Uterus (tissue), 4 donors: ENCODE results near the gene KRT73. TPM values are rescaled to one million over a fixed set of nuclear protein-coding genes. Genes with fewer than 3 reads are reported as not detected.

Source experiments
- DNase-seq, 2 donors: peaks; one replicate each; pipeline ENCODE4 v3.0.0-alpha.2; 2019 to 2020
- H3K27ac ChIP-seq, 2 donors: fragments of 200-600 bp; sonication (generic); 1 replicate in 1 of 2; 2 replicates in 1 of 2; pipeline ENCODE4 v1.5.1; 2016 to 2018
- H3K27me3 ChIP-seq, 2 donors: fragments of 200-600 bp; sonication (generic); one replicate each; pipeline ENCODE4 v1.5.1; 2018 to 2019; ENCODE audit warnings: control low read depth in 1 of 2
- H3K36me3 ChIP-seq, 2 donors: fragments of 200-600 bp; sonication (generic); one replicate each; pipeline ENCODE4 v1.5.1; 2019; ENCODE audit warnings: control low read depth in 1 of 2
- H3K4me1 ChIP-seq, 2 donors: fragments of 200-600 bp; sonication (generic); one replicate each; pipeline ENCODE4 v1.5.1; 2018 to 2019; ENCODE audit warnings: control low read depth in 1 of 2
- H3K4me3 ChIP-seq, 2 donors: fragments of 200-600 bp; sonication (generic); 1 replicate in 1 of 2; 2 replicates in 1 of 2; pipeline ENCODE4 v1.5.1; 2018 to 2019; ENCODE audit warnings: mild to moderate bottlenecking in 1 of 2
- H3K9me3 ChIP-seq, 2 donors: fragments of 200-600 bp; sonication (generic); one replicate each; pipeline ENCODE4 v1.5.1; 2019; ENCODE audit warnings: control low read depth in 1 of 2
- CTCF ChIP-seq, 4 experiments: fragments of 200-600 bp in 2 of 4; fragments of 450-650 bp in 2 of 4; sonication (generic) in 2 of 4; IDR thresholded peaks; one replicate each; pipeline ENCODE4 v1.5.1; 2016 to 2019; ENCODE audit warnings: antibody characterized with exemption in 4 of 4, mild to moderate bottlenecking in 2 of 4, moderate library complexity in 1 of 4
- POLR2A ChIP-seq, 2 donors: fragments of 450-650 bp; IDR thresholded peaks; one replicate each; pipeline ENCODE4 v1.6.1; 2016; ENCODE audit warnings: antibody characterized with exemption in 2 of 2, mild to moderate bottlenecking in 1 of 2, moderate library complexity in 1 of 2
- intact Hi-C: fragments of 100-400 bp; cut with DNase I; formaldehyde crosslinking; loops from one replicate; pipeline ENCODE4 v1.15.1; 2023; ENCODE audit warnings: low total_unique reads
- total RNA-seq, 4 donors: library from RNA; depleted of rRNA in 3 of 4; stranded (reverse); fragments of >200 nt in 3 of 4; gene quantifications; one replicate each; pipeline versions ENCODE4 v1.1.0 to v1.2.4, GENCODE V29; 2014 to 2023
- donor health status: DM: yes; HTN: yes; CAD: no.

KRT73 gene
- total RNA-seq, 4 donors from 2014 or later: not detected

- H3K36me3 ChIP-seq: no peaks in the 10 kb centered on the region
- H3K27me3 ChIP-seq: no peaks in the 10 kb centered on the region
- no peaks in the 10 kb centered on the region for H3K4me1 ChIP-seq
- intact Hi-C loops: no loop called here
- TF ChIP-seq CTCF (IDR thresholded peaks at IDR 0.05) (no peak), POLR2A (IDR thresholded peaks at IDR 0.05) (no peak)
- no peak within 1 kb of the TSS for H3K4me3 ChIP-seq
- no peak within 1 kb of the TSS for H3K27ac ChIP-seq
- H3K9me3 ChIP-seq: no peaks in the 10 kb centered on the region
- no peak for DNase-seq
Measured at GRCh38 chr12:52573743-52574142, 44.6 kb downstream of the KRT73 start, which contains the start of gene KRT74. Gene KRT74, minus strand, starts transcription at chr12:52573843. Its CDS starts 66 bp downstream, at chr12:52573777.

GRCh38 chr12:52573306-52573705, 45.1 kb downstream of the KRT73 start:
- Histone ChIP-seq H3K4me3 (no peak overlapping the region), H3K27me3 (no peaks in the 10 kb centered on the region), H3K4me1 (no peaks in the 10 kb centered on the region), H3K27ac (no peak overlapping the region), H3K9me3 (no peaks in the 10 kb centered on the region), H3K36me3 (no peaks in the 10 kb centered on the region)
- intact Hi-C loops: no loop called here
- TF ChIP-seq CTCF (IDR thresholded peaks at IDR 0.05) (no peak), POLR2A (IDR thresholded peaks at IDR 0.05) (no peak)
- no peak for DNase-seq

- Histone ChIP-seq H3K27ac (no peak overlapping the region), H3K9me3 (no peaks in the 10 kb centered on the region), H3K4me1 (no peaks in the 10 kb centered on the region), H3K4me3 (no peak overlapping the region), H3K36me3 (no peaks in the 10 kb centered on the region), H3K27me3 (no peaks in the 10 kb centered on the region)
- no peak for DNase-seq
- TF ChIP-seq CTCF (IDR thresholded peaks at IDR 0.05) (no peak), POLR2A (IDR thresholded peaks at IDR 0.05) (no peak)
- intact Hi-C loops: no loop called here
Measured at GRCh38 chr12:52570511-52570910, 47.8 kb downstream of the KRT73 start.

GRCh38 chr12:52568111-52568510, 50.2 kb downstream of the KRT73 start:
- Histone ChIP-seq H3K4me3 (no peak overlapping the region), H3K27me3 (no peaks in the 10 kb centered on the region), H3K27ac (no peak overlapping the region), H3K9me3 (no peaks in the 10 kb centered on the region), H3K4me1 (no peaks in the 10 kb centered on the region), H3K36me3 (no peaks in the 10 kb centered on the region)
- TF ChIP-seq POLR2A (IDR thresholded peaks at IDR 0.05): no peak
- TF ChIP-seq CTCF (IDR thresholded peaks at IDR 0.05): no peak
- no peak for DNase-seq
- intact Hi-C loops: no loop called here

GRCh38 chr12:52566847-52567291, 51.5 kb downstream of the KRT73 start:
- intact Hi-C loops: no loop called here
- no peaks in the 10 kb centered on the region for H3K27me3 ChIP-seq
- no peaks in the 10 kb centered on the region for H3K36me3 ChIP-seq
- H3K9me3 ChIP-seq: no peaks in the 10 kb centered on the region
- no peak for DNase-seq
- H3K27ac ChIP-seq: no peak overlapping the region
- H3K4me3 ChIP-seq: no peak overlapping the region
- H3K4me1 ChIP-seq: no peaks in the 10 kb centered on the region
- no peak for TF ChIP-seq POLR2A (IDR thresholded peaks at IDR 0.05)
- TF ChIP-seq CTCF (IDR thresholded peaks at IDR 0.05): no peak
